ENCODE results near the gene TFF2. TPM values are rescaled to one million over a fixed set of nuclear protein-coding genes. Genes with fewer than 3 reads are reported as not detected.

The TFF2 gene
- total and polyA plus RNA-seq, 2 of the 4 experiments (the other 2 are of a cell fraction) = not detected

DNA sequence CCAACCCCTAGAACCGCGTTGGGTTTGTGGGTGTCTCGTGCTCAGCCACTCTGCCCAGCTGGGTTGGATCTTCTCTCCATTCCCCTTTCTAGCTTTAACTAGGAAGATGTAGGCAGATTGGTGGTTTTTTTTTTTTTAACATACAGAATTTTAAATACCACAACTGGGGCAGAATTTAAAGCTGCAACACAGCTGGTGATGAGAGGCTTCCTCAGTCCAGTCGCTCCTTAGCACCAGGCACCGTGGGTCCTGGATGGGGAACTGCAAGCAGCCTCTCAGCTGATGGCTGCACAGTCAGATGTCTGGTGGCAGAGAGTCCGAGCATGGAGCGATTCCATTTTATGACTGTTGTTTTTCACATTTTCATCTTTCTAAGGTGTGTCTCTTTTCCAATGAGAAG, 54.3 kb downstream of the TFF2 start:
- ChIA-PET POLR2A (ENCODE audit: unreplicated experiment) (no interaction called here), CTCF (interaction anchor here (1.1 to 1.8 kb wide), 2 partner anchors 14 to 29 kb away, joined by 4 read pairs; no protein-coding TSS in a partner anchor)
- Histone ChIP-seq H3K27ac (ENCODE audit: insufficient read depth, low read length) (no peak overlapping the region), H4K8ac (ENCODE audit: low read depth in 2 of 2, low read length in 2 of 2) (no peak overlapping the region), H3K4ac (ENCODE audit: low read depth, low read length) (no peak overlapping the region), H2BK120ac (ENCODE audit: low read depth, low read length) (no peak overlapping the region), H3K4me1 (ENCODE audit: control insufficient read depth, insufficient read depth, low read length) (no peaks in the 10 kb centered on the region), H3K18ac (ENCODE audit: low read depth, low read length) (no peak overlapping the region), H3K79me1 (ENCODE audit: low read depth in 1 of 2, low read length in 2 of 2) (no peaks in the 10 kb centered on the region), H2AFZ (replicated peaks; ENCODE audit: low read length, poor library complexity) (no peak overlapping the region), H4K20me1 (ENCODE audit: insufficient read depth, low read length) (no peaks in the 10 kb centered on the region; the same call in 1 of the 2 replicates), H3K9me3 (ENCODE audit: control insufficient read depth, insufficient read depth, low read length) (no peaks in the 10 kb centered on the region), H3K23ac (ENCODE audit: low read depth, low read length) (no peak overlapping the region), H3K14ac (replicated peaks; ENCODE audit: low read depth, low read length) (no peak overlapping the region), H4K91ac (ENCODE audit: insufficient read depth, low read depth, low read length) (no peak overlapping the region), H2BK5ac (ENCODE audit: low read depth, low read length, poor library complexity, severe bottlenecking) (no peak overlapping the region), H2AK5ac (ENCODE audit: low read depth, low read length) (no peak overlapping the region), H3K9me1 (ENCODE audit: insufficient read depth, low read length) (peaks cover 6% of the 10 kb centered on the region), H3K9ac (ENCODE audit: low read depth, low read length) (no peak overlapping the region), H2AK9ac (replicated peaks; ENCODE audit: low read depth, low read length, poor library complexity) (no peak overlapping the region), H3K36me3 (ENCODE audit: control insufficient read depth, insufficient read depth, low read length) (peaks cover 19% of the 10 kb centered on the region; the same call in 1 of the 2 replicates), H3K4me3 (ENCODE audit: insufficient read depth, low read depth, low read length) (no peak overlapping the region), H4K5ac (ENCODE audit: low read depth, low read length) (no peak overlapping the region), H3K56ac (ENCODE audit: extremely low read depth, insufficient read depth, low read length) (no peak overlapping the region), H2BK15ac (ENCODE audit: low read depth, low read length) (no peak overlapping the region), H2BK20ac (ENCODE audit: low read depth, low read length) (no peak overlapping the region), H3K27me3 (ENCODE audit: control insufficient read depth, insufficient read depth, low read length) (peaks cover 9% of the 10 kb centered on the region), H3K4me2 (ENCODE audit: low read depth, low read length) (no peak overlapping the region)
- TF ChIP-seq BHLHE40 (IDR thresholded peaks at IDR 0.05; ENCODE audit: low read depth, low read length) (no peak), RCOR1 (IDR thresholded peaks at IDR 0.05; ENCODE audit: insufficient replicate concordance, low read length) (no peak), MAFK (IDR thresholded peaks at IDR 0.05; ENCODE audit: low read depth, low read length) (no peak), SMC3 (IDR thresholded peaks at IDR 0.05; ENCODE audit: low read depth, low read length) (no peak), NFE2L2 (IDR thresholded peaks at IDR 0.05; ENCODE audit: low read depth, low read length) (no peak), CEBPB (IDR thresholded peaks at IDR 0.05; ENCODE audit: low read depth, low read length) (no peak), RAD21 (IDR thresholded peaks at IDR 0.05; ENCODE audit: low read length) (no peak), RFX5 (IDR thresholded peaks at IDR 0.05; ENCODE audit: low read depth, low read length) (no peak), CHD1 (IDR thresholded peaks at IDR 0.05; ENCODE audit: low read depth, low read length) (no peak), MXI1 (IDR thresholded peaks at IDR 0.05; ENCODE audit: borderline replicate concordance, low read depth, low read length) (no peak), POLR2A (IDR thresholded peaks at IDR 0.05; ENCODE audit: low read depth, low read length) (no peak), MAZ (IDR thresholded peaks at IDR 0.05; ENCODE audit: borderline replicate concordance, low read depth, low read length) (no peak), FOS (IDR thresholded peaks at IDR 0.05; ENCODE audit: low read depth, low read length) (no peak)
- TF ChIP-seq, protein P1, sequence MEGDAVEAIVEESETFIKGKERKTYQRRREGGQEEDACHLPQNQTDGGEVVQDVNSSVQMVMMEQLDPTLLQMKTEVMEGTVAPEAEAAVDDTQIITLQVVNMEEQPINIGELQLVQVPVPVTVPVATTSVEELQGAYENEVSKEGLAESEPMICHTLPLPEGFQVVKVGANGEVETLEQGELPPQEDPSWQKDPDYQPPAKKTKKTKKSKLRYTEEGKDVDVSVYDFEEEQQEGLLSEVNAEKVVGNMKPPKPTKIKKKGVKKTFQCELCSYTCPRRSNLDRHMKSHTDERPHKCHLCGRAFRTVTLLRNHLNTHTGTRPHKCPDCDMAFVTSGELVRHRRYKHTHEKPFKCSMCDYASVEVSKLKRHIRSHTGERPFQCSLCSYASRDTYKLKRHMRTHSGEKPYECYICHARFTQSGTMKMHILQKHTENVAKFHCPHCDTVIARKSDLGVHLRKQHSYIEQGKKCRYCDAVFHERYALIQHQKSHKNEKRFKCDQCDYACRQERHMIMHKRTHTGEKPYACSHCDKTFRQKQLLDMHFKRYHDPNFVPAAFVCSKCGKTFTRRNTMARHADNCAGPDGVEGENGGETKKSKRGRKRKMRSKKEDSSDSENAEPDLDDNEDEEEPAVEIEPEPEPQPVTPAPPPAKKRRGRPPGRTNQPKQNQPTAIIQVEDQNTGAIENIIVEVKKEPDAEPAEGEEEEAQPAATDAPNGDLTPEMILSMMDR (conservative IDR thresholded peaks at IDR 0.05; ENCODE audit: low read depth, low read length) = no peak
- TF ChIP-seq, protein P2, sequence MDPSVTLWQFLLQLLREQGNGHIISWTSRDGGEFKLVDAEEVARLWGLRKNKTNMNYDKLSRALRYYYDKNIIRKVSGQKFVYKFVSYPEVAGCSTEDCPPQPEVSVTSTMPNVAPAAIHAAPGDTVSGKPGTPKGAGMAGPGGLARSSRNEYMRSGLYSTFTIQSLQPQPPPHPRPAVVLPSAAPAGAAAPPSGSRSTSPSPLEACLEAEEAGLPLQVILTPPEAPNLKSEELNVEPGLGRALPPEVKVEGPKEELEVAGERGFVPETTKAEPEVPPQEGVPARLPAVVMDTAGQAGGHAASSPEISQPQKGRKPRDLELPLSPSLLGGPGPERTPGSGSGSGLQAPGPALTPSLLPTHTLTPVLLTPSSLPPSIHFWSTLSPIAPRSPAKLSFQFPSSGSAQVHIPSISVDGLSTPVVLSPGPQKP (IDR thresholded peaks at IDR 0.05; ENCODE audit: borderline replicate concordance, low read depth, low read length) = no peak
- TF ChIP-seq, protein P3, sequence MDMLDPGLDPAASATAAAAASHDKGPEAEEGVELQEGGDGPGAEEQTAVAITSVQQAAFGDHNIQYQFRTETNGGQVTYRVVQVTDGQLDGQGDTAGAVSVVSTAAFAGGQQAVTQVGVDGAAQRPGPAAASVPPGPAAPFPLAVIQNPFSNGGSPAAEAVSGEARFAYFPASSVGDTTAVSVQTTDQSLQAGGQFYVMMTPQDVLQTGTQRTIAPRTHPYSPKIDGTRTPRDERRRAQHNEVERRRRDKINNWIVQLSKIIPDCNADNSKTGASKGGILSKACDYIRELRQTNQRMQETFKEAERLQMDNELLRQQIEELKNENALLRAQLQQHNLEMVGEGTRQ (IDR thresholded peaks at IDR 0.05; ENCODE audit: low read depth, low read length) = no peak
- BruUV-seq (replicated peaks) = no TSS peak
- WGBS, 2 experiments (ENCODE audit: extremely low coverage in 2 of 2, insufficient read length in 1 of 2) = 79% methylated on average over 3 of the region's 7 CpGs; no CpG with 5 or more reads in 1 of the 2 experiments
- in situ Hi-C loops (cut with MboI; ENCODE audit: low sequenced_read_pairs) (no loop called here), dilution Hi-C loops (cut with HindIII; ENCODE audit: low sequenced_read_pairs, unreplicated experiment) (no loop called here), intact Hi-C loops (cut with micrococcal nuclease) (no loop called here)
- no peak for ATAC-seq (ENCODE audit: low read depth)
- DNase-seq = no peak
